ENCODE data around the gene SASH3.

The SASH3 gene

GRCh38 chrX:129790146-129790545, 10.4 kb downstream of the SASH3 start:
- Histone ChIP-seq H3F3A (ENCODE audit: control insufficient read depth, insufficient read depth) (0 out of 2 replicates have a peak, but pooled peaks cover 6% of the 10 kb centered on the region), H3K9me3 (ENCODE audit: control insufficient read depth, insufficient read depth, low read length) (no peaks in the 10 kb centered on the region), H3K4me2 (ENCODE audit: low read length) (no peak overlapping the region), H3K4me1 (ENCODE audit: control insufficient read depth, low read length) (peaks cover 16% of the 10 kb centered on the region), H3K79me2 (ENCODE audit: control insufficient read depth, low read length) (peaks cover 31% of the 10 kb centered on the region), H3K36me3 (ENCODE audit: control insufficient read depth, low read length) (peaks cover 84% of the 10 kb centered on the region), H3K27ac (ENCODE audit: low read depth, low read length) (no peak overlapping the region), H3K9me2 (replicated peaks; ENCODE audit: control insufficient read depth, low read length) (no peaks in the 10 kb centered on the region), H4K20me1 (ENCODE audit: control insufficient read depth, insufficient read depth, low read depth, low read length) (no peaks in the 10 kb centered on the region), H3K4me3 (ENCODE audit: low read length) (no peak overlapping the region), H3K27me3 (ENCODE audit: control insufficient read depth, low read length) (no peaks in the 10 kb centered on the region)
- no peak for TF ChIP-seq EZH2phosphoT487 (IDR thresholded peaks at IDR 0.05; ENCODE audit: borderline replicate concordance, low read length)
- no peak for TF ChIP-seq CTCF (IDR thresholded peaks at IDR 0.05; ENCODE audit: low read depth, low read length, poor library complexity, severe bottlenecking)

- 0 out of 2 replicates have a peak, but pooled peaks cover 6% of the 10 kb centered on the region for H3F3A ChIP-seq (ENCODE audit: control insufficient read depth, insufficient read depth)
- H3K27me3 ChIP-seq (ENCODE audit: control insufficient read depth, low read length) = no peaks in the 10 kb centered on the region
- no peaks in the 10 kb centered on the region for H4K20me1 ChIP-seq (ENCODE audit: control insufficient read depth, insufficient read depth, low read depth, low read length)
- peaks cover 24% of the 10 kb centered on the region for H3K79me2 ChIP-seq (ENCODE audit: control insufficient read depth, low read length)
- no peak overlapping the region for H3K27ac ChIP-seq (ENCODE audit: low read depth, low read length)
- no peaks in the 10 kb centered on the region for H3K9me3 ChIP-seq (ENCODE audit: control insufficient read depth, insufficient read depth, low read length)
- no peak overlapping the region for H3K4me3 ChIP-seq (ENCODE audit: low read length)
- H3K4me1 ChIP-seq (ENCODE audit: control insufficient read depth, low read length) = peaks cover 9% of the 10 kb centered on the region
- H3K36me3 ChIP-seq (ENCODE audit: control insufficient read depth, low read length) = peaks cover 84% of the 10 kb centered on the region
- TF ChIP-seq CTCF (IDR thresholded peaks at IDR 0.05; ENCODE audit: low read depth, low read length, poor library complexity, severe bottlenecking) (no peak), EZH2phosphoT487 (IDR thresholded peaks at IDR 0.05; ENCODE audit: borderline replicate concordance, low read length) (no peak)
- no peak overlapping the region for H3K4me2 ChIP-seq (ENCODE audit: low read length)
- H3K9me2 ChIP-seq (replicated peaks; ENCODE audit: control insufficient read depth, low read length) = no peaks in the 10 kb centered on the region
These were observed 11.1 kb downstream of the SASH3 start for GRCh38 chrX:129790808-129791207.

- TF ChIP-seq CTCF (IDR thresholded peaks at IDR 0.05; ENCODE audit: low read depth, low read length, poor library complexity, severe bottlenecking) (no peak), EZH2phosphoT487 (IDR thresholded peaks at IDR 0.05; ENCODE audit: borderline replicate concordance, low read length) (no peak)
These were observed 11.6 kb downstream of the SASH3 start for GRCh38 chrX:129791336-129791735.

More at GRCh38 chrX:129791336-129791735, 11.6 kb downstream of the SASH3 start:
- no peaks in the 10 kb centered on the region for H3K9me3 ChIP-seq (ENCODE audit: control insufficient read depth, insufficient read depth, low read length)
- H3F3A ChIP-seq (ENCODE audit: control insufficient read depth, insufficient read depth) = peaks cover 8% of the 10 kb centered on the region; the same call in 1 of the 2 replicates
- H3K36me3 ChIP-seq (ENCODE audit: control insufficient read depth, low read length) = peaks cover 85% of the 10 kb centered on the region
- no peaks in the 10 kb centered on the region for H3K27me3 ChIP-seq (ENCODE audit: control insufficient read depth, low read length)
- no peak overlapping the region for H3K4me3 ChIP-seq (ENCODE audit: low read length)
- no peak overlapping the region for H3K27ac ChIP-seq (ENCODE audit: low read depth, low read length)
- peaks cover 4% of the 10 kb centered on the region for H3K4me1 ChIP-seq (ENCODE audit: control insufficient read depth, low read length)
- H3K79me2 ChIP-seq (ENCODE audit: control insufficient read depth, low read length) = peaks cover 19% of the 10 kb centered on the region
- H3K4me2 ChIP-seq (ENCODE audit: low read length) = no peak overlapping the region
- no peaks in the 10 kb centered on the region for H3K9me2 ChIP-seq (replicated peaks; ENCODE audit: control insufficient read depth, low read length)
- H4K20me1 ChIP-seq (ENCODE audit: control insufficient read depth, insufficient read depth, low read depth, low read length) = no peaks in the 10 kb centered on the region
